ENCODE measurements around the gene GPR12. TPM values are rescaled to one million over a fixed set of nuclear protein-coding genes. Genes with fewer than 3 reads are reported as not detected.
A peak's percentile ranks its signal among the peaks of the same experiment; 100 is the strongest.

Gene GPR12
- total RNA-seq, 2 experiments from 2014 or later = not detected

- ChIA-PET CTCF (interaction anchor here (0.7 to 1.5 kb wide), 6 partner anchors 38 to 602 kb away, joined by 3 to 6 read pairs (median 4); no protein-coding TSS in a partner anchor), POLR2A (no interaction called here)
- no peak overlapping the region for H3K27ac Mint-ChIP-seq
- no peaks in the 10 kb centered on the region for H3K36me3 Mint-ChIP-seq (ENCODE audit: low read depth)
- DNase-seq (no peak), ATAC-seq (no peak)
- H3K9me3 Mint-ChIP-seq = no peaks in the 10 kb centered on the region
- no peak for TF ChIP-seq CTCF (IDR thresholded peaks at IDR 0.05)
- H3K4me3 Mint-ChIP-seq = no peak overlapping the region
- H3K4me1 Mint-ChIP-seq (ENCODE audit: low read depth) = peaks cover 15% of the 10 kb centered on the region
- intact Hi-C loops (cut with micrococcal nuclease) = no loop called here
- peaks cover 1% of the 10 kb centered on the region for H3K27me3 Mint-ChIP-seq
These were observed 26.2 kb upstream of the GPR12 start for GRCh38 chr13:26786651-26787295.

GRCh38 chr13:26785838-26786630 lies 25.4 kb upstream of the GPR12 start:
- no peak for TF ChIP-seq CTCF (IDR thresholded peaks at IDR 0.05)

GRCh38 chr13:26784704-26785639 lies 24.4 kb upstream of the GPR12 start:
- no peak for TF ChIP-seq CTCF (IDR thresholded peaks at IDR 0.05)
- DNase-seq = peak; percentile 26
- no peaks in the 10 kb centered on the region for H3K27me3 Mint-ChIP-seq
- peak overlapping the region; percentile 73 for H3K4me3 Mint-ChIP-seq
- no peaks in the 10 kb centered on the region for H3K36me3 Mint-ChIP-seq (ENCODE audit: low read depth)
- intact Hi-C loops (cut with micrococcal nuclease) = no loop called here
- ChIA-PET CTCF (interaction anchor here (1.5 kb wide), 1 partner anchor 88 kb away, joined by 6 read pairs; no protein-coding TSS in a partner anchor), POLR2A (no interaction called here)
- H3K4me1 Mint-ChIP-seq (ENCODE audit: low read depth) = peaks cover 15% of the 10 kb centered on the region
- peak; percentile 56 for ATAC-seq
- H3K27ac Mint-ChIP-seq = peak overlapping the region; percentile 28
- no peaks in the 10 kb centered on the region for H3K9me3 Mint-ChIP-seq

More at GRCh38 chr13:26785838-26786630, 25.4 kb upstream of the GPR12 start:
- DNase-seq (peak; percentile 73), ATAC-seq (peak; percentile 96)
- ChIA-PET POLR2A (no interaction called here), CTCF (interaction anchor here (0.7 to 1.5 kb wide), 6 partner anchors 37 to 601 kb away, joined by 3 to 6 read pairs (median 4); no protein-coding TSS in a partner anchor)
- peaks cover 15% of the 10 kb centered on the region for H3K4me1 Mint-ChIP-seq (ENCODE audit: low read depth)
- no peaks in the 10 kb centered on the region for H3K36me3 Mint-ChIP-seq (ENCODE audit: low read depth)
- peak overlapping the region; percentile 73 for H3K4me3 Mint-ChIP-seq
- H3K9me3 Mint-ChIP-seq = no peaks in the 10 kb centered on the region
- intact Hi-C loops (cut with micrococcal nuclease) = no loop called here
- H3K27ac Mint-ChIP-seq = peak overlapping the region; percentile 28
- H3K27me3 Mint-ChIP-seq = no peaks in the 10 kb centered on the region

- ChIA-PET CTCF (no interaction called here), POLR2A (no interaction called here)
- no peak for DNase-seq
- no peak for ATAC-seq
- Mint-ChIP-seq H3K27me3 (no peaks in the 10 kb centered on the region), H3K4me3 (no peak overlapping the region), H3K27ac (no peak overlapping the region), H3K9me3 (no peaks in the 10 kb centered on the region), H3K4me1 (ENCODE audit: low read depth) (peaks cover 5% of the 10 kb centered on the region), H3K36me3 (ENCODE audit: low read depth) (no peaks in the 10 kb centered on the region)
- TF ChIP-seq CTCF (IDR thresholded peaks at IDR 0.05) = no peak
- intact Hi-C loops (cut with micrococcal nuclease) = no loop called here
These were observed 19.8 kb upstream of the GPR12 start for GRCh38 chr13:26780411-26780810.
